Hematopoietic multipotent progenitor cell treated with erythropoietin and hydrocortisone succinate and interleukin-3 and kit ligand, for 6 days (in vitro differentiated cells): ENCODE measurements around the gene RALGAPA2.

Experiments used
- DNase-seq: peaks from one replicate; pipeline ENCODE4 v3.0.0-alpha.2; 2015

Gene RALGAPA2

GRCh38 chr20:20712474-20713243 lies at the start of gene RALGAPA2:
Gene RALGAPA2, minus strand, starts transcription at chr20:20712644. Its CDS starts 164 bp downstream, at chr20:20712480.
- peak; percentile 99 for DNase-seq

- peak; percentile 52 for DNase-seq
Observed at GRCh38 chr20:20761301-20761700, 48.9 kb upstream of the RALGAPA2 start.

- no peak for DNase-seq
Observed at GRCh38 chr20:20759132-20759531, 46.7 kb upstream of the RALGAPA2 start.

- DNase-seq: no peak
Observed at GRCh38 chr20:20755674-20756319, 43.4 kb upstream of the RALGAPA2 start.

GRCh38 chr20:20755231-20755630 lies 42.8 kb upstream of the RALGAPA2 start:
- no peak for DNase-seq

- DNase-seq: peak; percentile 42
Observed at GRCh38 chr20:20754714-20755113, 42.3 kb upstream of the RALGAPA2 start.

GRCh38 chr20:20752712-20753111 lies 40.3 kb upstream of the RALGAPA2 start:
- no peak for DNase-seq

GRCh38 chr20:20747298-20747697 lies 34.9 kb upstream of the RALGAPA2 start:
- DNase-seq: no peak

- DNase-seq: no peak
Observed at GRCh38 chr20:20744170-20744725, 31.8 kb upstream of the RALGAPA2 start.

GRCh38 chr20:20743511-20744169 lies 31.2 kb upstream of the RALGAPA2 start:
- DNase-seq: peak; percentile 80

GRCh38 chr20:20741087-20742045 lies 28.9 kb upstream of the RALGAPA2 start:
- peak; percentile 62 for DNase-seq

- DNase-seq: peak; percentile 49
Observed at GRCh38 chr20:20740541-20740940, 28.1 kb upstream of the RALGAPA2 start.

- DNase-seq: peak; percentile 49
Observed at GRCh38 chr20:20737158-20737557, 24.7 kb upstream of the RALGAPA2 start.

- DNase-seq: no peak
Observed at GRCh38 chr20:20736303-20736702, 23.9 kb upstream of the RALGAPA2 start.

GRCh38 chr20:20734475-20734948 lies 22.1 kb upstream of the RALGAPA2 start:
- DNase-seq: peak; percentile 87

- no peak for DNase-seq
Observed at GRCh38 chr20:20733943-20734342, 21.5 kb upstream of the RALGAPA2 start.

GRCh38 chr20:20732641-20733040 lies 20.2 kb upstream of the RALGAPA2 start:
- no peak for DNase-seq

GRCh38 chr20:20731945-20732296 lies 19.5 kb upstream of the RALGAPA2 start:
- peak; percentile 50 for DNase-seq

GRCh38 chr20:20731000-20731944 lies 18.8 kb upstream of the RALGAPA2 start:
- DNase-seq: no peak

- no peak for DNase-seq
Observed at GRCh38 chr20:20729563-20729962, 17.1 kb upstream of the RALGAPA2 start.

- no peak for DNase-seq
Observed at GRCh38 chr20:20721489-20721888, 9.0 kb upstream of the RALGAPA2 start.
